ENCODE data around the gene ATP6V0E1.

ATP6V0E1 gene

DNA sequence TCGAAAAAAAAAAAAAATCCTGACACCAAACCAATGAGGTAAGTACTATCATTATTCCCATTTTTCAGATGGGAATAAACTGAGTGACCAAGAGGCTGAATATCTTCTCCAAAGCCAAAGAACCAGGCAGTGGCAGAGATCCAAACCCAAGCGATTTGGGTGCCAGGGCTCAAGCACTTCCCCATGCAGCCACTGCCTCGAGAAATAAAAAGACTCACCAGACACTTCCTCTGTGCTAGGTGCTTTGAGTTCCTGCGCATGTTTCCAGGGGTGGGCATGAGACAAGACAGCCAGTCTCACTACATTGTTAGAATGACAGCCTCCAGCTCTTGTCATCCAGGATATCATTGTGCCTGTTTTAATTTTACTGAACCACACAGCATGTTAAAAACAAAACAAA lies 26.6 kb upstream of the ATP6V0E1 start:
- DNase-seq (ENCODE audit: low read depth in 2 of 2) = no peak

DNA sequence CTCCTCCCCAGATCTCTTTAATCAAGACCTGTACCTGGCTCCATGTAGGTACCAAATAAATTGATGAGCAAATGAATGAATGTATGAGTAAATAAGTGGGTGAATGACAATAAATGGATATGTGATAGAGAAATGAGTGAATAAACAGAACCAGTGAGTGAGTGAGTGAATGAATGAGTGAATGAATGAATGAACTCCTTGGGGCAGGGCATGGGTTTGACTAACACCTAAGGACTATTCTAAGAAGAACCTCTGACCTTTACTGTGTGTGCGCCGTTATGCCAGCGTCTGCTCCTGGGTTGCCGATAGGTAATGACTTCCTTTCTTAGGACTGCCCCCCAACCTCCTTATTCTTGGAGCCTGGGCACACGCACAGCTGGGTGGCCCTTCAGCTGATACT lies 26.1 kb upstream of the ATP6V0E1 start:
- no peak for DNase-seq (ENCODE audit: low read depth in 2 of 2)

DNA sequence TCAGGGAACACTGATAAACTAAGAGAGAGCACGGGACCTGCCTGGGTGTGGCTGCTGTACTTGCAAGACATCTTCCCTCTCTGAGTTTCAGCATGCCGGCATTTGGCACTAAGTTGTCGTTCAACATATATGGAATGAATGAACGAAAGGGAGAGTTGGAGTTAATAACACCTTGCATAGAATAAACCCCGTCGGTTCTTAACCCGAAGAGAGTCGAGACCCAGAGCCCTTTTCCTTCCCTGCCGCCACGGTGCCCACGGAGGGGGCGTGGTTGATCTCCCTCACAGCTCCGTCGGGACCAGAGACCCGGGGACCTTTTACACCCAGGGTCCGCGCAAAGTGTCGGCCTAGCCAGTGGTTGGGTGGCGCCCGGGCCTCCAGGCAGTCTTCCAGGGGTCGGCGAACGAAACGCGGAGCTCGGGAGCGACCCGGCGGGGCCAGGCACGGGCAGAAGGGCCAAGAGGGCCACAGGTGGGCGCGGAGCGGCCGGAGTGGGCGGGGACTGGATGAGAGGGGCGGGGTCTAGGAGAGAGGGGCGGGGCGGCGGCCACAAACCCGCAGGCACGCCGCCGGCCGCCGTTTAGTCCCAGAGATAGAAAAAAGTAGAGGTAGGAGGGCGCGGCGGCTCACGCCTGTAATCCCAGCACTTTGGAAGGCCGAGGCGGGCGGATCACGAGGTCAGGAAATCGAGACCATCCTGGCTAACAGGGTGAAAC lies 25.1 kb upstream of the ATP6V0E1 start:
- peak; percentile 25 to 45 for DNase-seq (ENCODE audit: low read depth in 2 of 2)

DNA sequence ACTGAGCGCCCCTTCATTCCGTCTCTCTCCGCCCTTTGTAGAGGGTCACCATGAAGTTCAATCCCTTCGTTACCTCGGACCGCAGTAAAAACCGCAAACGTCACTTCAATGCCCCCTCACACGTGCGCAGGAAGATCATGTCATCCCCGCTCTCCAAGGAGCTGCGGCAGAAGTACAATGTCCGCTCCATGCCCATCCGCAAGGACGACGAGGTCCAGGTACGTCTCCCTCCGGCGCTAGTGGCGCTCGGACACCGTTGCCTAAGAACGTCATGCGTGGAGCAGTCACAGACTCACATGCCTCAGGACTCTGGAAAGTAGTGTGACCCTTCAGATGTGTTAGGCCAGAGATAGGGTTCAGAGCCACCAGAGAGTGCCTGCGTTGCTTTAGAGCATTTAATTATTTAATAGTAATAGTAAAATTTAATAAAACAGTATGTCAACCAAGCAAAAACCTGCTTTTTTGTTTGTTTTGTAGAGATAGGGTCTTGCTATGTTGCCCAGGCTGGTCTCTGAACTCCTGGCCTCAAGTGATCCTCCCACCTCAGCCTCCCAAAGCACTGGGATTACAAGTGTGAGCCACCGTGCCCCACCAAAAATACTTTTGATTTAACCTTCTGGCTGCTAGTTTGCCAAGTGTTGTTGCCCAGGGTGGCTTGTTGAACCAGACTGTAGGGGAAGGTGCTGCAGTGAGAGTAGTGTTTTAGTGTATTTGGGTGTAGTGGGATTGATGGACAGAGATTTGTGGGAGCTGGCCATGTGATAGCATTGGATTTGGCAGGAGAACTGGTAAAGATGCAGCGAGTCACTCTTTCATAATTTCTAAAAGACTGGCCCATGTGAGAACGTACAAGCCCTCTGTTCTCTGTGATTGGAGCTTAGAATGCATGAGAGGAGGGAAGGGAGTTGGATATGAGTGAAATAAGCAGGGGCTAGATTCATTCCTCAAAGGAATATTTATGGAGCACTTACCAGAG lies 23.5 kb upstream of the ATP6V0E1 start:
- DNase-seq (ENCODE audit: low read depth in 2 of 2) = no peak

DNA sequence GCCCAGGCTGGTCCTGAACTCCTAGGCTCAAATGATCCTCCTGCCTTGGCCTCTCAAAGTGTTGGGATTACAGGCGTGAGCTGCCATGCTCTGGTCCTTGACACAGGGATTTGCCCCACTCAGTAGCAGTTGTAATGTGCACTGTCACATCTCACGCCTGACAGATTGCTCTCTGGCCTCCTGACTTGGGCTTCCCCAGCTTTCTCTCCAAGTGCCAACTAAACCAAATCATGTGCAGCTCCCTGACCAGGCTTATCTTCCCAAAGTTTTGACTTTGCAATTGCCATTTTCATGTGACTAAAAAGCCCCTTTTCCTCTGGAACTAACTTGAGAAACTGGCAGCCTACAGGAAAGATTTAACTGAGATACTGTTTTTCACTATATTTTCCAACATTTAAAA lies 13.7 kb upstream of the ATP6V0E1 start:
- no peak for DNase-seq (ENCODE audit: low read depth in 2 of 2)

DNA sequence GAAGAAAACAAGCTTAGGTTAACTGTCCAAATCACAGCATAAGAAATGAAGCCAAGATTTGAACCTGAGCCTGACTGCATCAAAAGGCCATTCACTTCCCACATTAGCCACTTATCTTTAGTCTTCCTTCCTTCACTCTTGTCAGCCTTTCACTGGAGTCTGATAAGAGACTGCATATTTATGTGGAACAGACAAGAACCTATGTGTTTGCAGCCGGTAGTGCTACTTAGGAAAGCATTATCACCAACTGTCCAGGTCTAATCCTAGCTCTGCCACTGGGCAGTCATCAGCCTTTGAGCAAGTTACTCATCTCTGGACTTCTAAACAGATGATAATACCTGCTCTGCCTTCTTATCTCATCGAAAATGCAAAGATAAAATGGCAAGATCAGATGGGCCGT lies 12.1 kb upstream of the ATP6V0E1 start:
- DNase-seq (ENCODE audit: low read depth in 2 of 2) = no peak

DNA sequence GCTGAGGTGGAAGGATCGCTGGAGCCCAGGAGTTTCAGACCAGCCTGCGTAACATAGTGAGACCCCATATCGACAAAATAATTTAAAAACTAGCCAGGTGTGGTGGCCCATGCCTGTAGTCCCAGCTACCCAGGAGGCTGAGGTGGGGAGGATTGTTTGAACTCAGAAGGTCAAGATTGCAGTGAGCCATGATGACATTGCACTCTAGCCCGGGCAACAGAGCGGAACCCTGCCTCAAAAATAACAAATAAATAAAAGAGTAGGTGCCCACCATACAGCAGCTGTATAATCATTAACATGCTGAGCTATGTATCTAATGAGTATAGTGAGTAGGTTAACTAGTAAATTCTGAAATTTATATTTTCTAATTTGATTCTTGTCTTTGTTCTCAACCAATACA lies 11.0 kb upstream of the ATP6V0E1 start:
- DNase-seq (ENCODE audit: low read depth in 2 of 2) = no peak

DNA sequence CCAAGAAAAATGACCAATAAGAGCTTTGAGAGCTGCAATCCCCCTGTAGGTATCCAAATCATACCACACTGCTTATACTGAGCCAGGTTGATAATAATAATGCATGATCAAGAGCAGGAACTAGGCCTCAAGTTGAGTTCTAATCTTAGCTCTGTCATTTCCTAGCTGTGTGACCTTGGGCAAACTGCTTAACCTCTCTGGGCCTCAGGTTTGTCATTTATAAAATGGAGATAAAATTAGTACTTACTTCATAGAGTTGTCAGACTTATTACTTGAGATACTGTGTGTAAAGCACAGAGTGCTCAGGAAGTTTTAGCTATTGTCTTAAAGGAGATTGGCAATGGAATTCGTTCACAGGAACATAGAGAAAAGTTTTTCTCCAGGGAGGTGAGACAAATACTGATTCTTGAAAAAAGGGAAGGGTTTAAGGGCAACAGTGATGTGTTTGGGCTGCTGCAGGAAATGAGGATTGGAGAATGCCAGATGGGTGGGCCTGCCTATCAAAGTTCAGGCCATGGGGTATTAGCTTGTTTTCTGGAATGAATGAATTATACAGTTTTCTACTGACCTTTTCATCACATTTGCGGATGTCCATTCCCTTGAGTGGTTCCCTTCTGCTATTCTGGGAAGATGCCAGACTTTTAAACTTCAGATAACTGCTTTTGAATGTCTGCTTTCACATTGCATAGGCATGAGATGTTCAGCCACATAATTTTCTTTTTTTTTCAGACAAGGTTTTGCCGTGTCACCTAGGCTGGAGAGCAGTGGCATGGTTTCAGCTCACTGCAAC lies 10.2 kb upstream of the ATP6V0E1 start:
- no peak for DNase-seq (ENCODE audit: low read depth in 2 of 2)

DNA sequence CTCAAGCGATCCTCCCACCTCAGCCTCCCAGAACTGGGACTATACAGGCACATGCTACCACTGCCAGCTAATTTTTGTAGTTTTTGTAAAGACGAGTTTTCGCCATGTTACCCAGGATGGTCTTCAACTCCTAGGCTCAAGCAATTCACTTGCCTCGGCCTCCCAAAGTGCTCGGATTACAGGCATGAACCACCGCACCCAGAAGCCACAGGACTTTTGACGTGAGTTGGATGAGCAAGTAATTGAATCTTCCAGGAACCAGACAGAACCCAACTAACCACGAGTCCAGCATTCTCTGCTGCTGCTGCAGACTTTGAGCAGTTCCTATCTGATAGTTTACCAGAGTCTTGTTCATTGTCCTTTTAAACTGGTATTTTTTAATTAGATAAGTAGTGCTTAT lies 9.6 kb upstream of the ATP6V0E1 start:
- DNase-seq (ENCODE audit: low read depth in 2 of 2) = no peak

DNA sequence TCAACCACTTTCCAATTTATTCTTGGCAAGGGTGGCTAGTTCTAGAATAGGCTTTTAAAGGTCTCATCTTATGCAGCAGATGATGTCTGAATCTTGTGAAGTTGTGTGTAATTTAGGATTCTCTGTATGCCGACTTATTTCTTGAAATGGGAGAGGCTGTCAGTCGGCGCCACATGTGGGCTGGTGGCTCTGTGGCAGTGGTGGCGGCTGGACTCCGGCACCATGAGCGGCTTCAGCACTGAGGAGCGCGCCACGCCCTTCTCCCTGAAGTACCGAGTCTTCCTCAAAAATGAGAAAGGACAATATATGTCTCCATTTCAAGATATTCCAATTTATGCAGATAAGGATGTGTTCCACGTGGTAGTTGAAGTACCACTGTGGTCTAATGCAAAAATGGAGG lies 8.3 kb upstream of the ATP6V0E1 start:
- DNase-seq (ENCODE audit: low read depth in 2 of 2) = no peak

DNA sequence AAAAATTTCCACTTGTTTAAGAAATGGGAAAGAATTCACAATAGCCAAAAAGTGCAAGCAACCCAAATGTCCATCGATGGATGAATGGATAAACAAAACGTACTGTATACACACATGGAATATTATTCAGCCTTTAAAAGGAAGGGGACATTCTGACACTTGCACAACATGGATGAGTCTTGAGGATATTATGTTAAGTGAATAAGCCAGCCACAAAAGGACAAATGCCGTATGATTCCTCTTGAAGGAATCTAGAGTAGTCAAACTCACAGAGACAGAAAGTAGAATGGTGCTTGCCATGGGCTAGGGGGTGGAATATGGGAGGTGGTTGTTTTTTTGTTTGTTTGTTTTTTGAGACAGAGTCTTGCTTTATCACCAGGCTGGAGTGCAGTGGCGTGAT lies 3.8 kb upstream of the ATP6V0E1 start:
- no peak for DNase-seq (ENCODE audit: low read depth in 2 of 2)

DNA sequence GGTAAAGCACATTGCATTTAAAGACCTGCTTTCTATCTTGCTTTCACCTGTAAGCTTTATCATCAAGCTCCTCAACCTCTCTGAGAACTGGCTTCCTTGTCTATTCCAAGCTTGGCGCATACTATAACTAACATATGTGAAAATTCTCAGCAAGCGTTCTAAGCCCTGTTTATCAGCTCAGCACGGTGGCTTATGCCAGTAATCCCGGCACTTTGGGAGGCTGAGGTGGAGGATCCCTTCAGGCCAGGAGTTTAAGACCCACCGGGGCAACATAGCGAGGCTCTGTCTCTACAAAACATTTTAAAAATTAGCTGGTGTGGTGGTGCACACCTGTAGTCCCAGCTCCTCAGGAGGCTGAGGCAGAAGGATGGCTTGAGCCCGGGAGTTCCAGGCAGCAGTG lies 1.6 kb upstream of the ATP6V0E1 start:
- DNase-seq (ENCODE audit: low read depth in 2 of 2) = no peak

DNA sequence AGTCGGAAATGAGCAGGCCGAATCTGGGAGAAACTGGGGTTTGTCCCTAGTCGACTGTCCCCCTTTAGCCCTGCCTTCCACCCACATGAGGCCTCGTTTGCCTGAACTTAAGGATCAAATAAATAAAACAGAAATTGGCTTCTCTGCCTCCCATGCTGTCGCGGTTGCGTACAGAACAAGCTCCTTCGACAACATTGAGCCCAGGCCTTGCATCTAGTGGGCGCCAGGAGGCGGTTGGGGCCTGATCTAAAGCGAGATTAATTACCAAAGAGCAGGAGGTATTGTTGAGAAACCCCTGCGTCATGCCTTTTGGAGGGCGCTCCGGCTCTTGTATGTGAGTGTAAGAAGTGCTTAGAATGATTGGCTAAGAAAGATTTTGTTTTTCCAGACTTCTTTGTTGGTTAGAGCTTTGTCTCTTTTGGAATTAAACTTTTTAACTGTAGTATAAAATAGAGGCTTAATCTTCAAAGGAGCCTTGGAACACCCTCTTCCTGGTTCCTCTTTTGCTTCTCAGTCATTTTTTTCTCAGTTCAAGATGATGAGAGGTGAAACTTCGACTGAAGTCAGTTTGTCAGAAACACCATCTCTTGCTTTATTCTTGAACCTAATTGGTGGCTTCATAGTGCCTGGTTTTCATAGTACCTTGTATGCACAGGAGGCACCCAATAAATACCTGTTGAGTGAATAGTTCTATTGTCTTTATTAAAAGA lies 828 bp downstream of the ATP6V0E1 start:
- DNase-seq (ENCODE audit: low read depth in 2 of 2) = peak; percentile 63 to 66

DNA sequence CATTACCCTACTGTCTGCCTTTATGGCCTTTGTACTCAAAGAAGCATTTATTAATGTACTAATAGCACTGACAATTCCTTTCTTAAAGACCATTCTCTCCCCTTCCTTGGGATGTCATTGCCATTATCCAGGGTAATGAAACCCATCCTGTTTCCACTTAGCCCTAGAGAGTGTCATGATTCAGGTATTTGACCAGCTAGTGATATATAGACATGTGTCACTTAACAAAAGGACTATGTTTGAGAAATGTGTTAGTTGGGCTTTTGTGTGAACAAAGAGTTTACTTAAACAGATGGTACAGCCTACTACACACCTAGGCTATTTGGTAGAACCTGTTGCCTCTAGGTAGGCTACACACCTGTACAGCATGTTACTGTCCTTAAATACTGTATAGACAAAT lies 2.0 kb downstream of the ATP6V0E1 start:
- DNase-seq (ENCODE audit: low read depth in 2 of 2) = no peak

DNA sequence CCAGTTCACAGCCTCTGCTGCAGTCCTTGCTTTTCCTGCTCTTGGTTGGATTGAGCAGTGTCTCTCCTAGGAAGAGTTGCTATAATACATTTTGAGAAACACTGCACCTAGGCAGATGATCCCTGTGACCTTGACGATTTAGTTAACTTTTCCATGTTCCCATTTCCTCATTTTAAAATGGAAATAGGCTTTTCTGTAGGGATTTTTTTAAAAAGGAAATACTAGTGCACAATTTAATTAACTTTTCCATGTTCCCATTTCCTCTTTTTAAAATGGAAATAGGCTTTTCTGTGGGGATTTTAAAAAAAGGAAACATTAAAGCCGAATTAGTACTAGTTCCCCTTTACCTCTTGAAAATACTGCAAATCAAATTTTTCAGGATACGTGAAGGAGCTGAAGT lies 4.7 kb downstream of the ATP6V0E1 start:
- DNase-seq (ENCODE audit: low read depth in 2 of 2) = no peak

DNA sequence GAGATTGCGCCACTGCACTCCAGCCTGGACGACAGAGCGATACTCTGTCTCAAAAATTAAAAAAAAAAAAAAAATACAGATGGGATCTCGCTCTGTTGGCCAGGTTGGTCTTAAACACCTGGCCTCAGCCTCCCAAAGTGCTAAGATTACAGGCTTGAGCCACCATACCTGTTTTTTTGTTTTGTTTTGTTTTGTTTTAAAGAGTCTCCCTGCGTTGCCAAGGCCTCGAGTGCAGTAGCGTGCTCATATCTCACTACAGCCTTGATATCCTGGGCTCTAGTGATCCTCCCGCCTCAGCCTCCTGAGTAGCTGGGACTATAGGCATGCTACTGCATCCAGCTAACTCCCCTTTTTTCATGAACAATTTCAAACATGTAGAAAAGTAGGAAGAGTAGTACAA lies 7.2 kb downstream of the ATP6V0E1 start:
- DNase-seq (ENCODE audit: low read depth in 2 of 2) = no peak

DNA sequence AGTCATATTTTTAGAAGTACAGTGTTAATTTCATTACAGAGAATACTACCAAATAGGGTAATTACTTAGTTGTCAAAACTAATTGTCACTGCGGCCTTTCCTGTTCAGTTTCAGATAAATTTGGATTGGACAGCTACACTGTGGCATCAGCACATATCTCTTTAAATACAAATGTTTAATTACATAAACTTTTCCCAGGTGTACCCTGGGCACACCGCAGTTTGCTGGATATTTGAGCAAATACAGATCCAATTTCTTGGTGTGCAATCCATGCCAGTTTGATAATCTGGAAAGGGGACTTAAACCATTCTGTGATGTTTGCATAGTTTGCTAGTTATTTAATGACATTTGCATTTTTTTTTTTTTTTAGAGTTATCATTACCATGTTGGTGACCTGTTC lies 10.8 kb downstream of the ATP6V0E1 start:
- no peak for DNase-seq (ENCODE audit: low read depth in 2 of 2)

DNA sequence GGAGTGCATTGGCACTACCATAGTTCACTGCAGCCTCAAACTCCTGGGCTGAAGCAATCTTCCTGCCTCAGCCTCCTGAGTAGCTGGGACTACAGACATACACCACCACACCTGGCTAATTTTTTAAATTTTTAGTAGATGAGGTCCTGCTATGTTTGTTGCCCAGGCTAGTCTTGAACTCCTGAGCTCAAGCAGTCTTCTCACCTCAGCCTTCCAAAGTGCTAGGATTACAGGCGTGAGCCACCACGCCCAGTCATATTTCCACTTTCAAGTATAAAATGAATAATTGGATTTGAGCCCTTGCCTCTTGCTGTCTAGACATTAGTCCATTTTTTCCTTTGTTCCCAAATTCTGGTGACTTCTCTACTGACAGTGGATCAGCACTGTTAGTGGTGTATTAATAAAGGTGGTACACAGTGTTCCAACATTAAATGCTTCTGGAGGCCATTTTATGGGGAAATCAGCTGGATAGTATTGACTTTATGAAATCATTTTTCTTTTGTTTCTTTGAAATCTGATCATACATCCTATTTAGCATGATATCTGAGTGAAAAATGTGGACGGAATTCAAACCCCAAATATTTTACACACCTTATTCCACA lies 15.9 kb downstream of the ATP6V0E1 start:
- no peak for DNase-seq (ENCODE audit: low read depth in 2 of 2)

DNA sequence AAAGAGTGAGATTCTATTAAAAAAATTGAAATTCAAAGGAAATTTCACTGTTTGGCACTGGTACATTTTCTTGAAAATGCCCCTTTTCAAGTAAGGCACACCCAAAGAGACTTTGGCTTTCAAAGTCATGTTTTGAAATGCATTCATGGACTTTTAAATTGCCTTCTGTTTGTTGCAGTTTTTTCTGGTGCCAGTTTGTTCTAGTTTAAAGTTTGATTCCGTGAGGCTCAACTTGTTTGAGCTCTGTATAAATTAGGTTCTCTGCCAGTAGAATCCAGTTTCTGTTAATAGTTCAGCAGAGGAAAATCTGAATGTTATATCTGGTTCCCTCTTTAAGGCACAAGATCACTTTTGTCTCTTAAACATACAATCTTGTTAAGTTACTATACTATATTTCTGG lies 16.4 kb downstream of the ATP6V0E1 start:
- no peak for DNase-seq (ENCODE audit: low read depth in 2 of 2)

DNA sequence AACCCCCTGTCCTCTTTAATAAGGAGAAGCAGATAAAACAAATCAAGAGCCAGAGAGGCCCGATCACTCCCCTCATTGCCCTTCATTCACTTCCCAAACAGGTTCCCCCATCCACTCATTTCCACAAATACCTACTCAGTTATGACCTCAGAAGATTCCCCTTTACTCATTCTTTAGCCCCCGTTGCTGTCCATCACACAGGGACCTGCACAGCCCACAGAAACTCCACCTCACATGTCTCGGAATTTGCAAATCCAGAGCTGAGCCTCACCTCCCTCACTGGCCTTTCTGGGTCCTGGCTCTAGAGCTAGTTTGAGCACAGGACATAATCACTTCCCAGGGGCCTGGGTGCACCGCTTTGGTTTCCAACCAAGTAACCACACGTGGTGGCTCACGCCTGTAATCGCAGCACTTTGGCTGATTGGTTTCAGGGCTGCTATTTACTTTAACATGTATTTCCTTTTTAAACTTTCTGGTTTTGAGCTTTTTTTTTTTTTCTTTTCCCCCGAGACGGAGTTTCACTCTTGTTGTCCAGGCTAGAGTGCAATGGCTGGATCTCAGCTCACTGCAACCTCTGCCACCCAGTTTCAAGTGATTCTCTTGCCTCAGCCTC lies 17.8 kb downstream of the ATP6V0E1 start:
- DNase-seq (ENCODE audit: low read depth in 2 of 2) = peak in 1 of 2 donors; percentile 21

DNA sequence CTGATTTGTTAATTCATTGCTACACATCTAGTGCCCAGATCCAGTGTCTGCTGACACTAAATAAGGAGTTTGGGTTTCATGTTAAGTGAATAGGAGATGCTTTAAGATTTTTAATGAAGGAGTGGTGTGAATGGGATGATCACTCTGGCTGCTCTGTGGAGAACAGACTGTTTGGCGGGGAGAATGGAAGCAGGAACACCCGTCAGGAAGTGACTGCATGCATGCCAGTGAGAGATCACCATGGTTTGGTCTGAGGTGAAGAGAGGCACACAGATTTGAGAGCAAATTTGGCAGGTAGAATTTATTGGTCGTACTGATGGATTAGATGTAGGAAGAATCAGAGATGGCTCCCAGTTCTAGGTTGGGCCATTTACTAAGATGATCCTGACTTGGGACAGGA lies 19.8 kb downstream of the ATP6V0E1 start:
- no peak for DNase-seq (ENCODE audit: low read depth in 2 of 2)

All from stimulated activated CD8-positive, alpha-beta memory T cell treated with anti-CD3 and anti-CD28 coated beads, Interleukin-15, amount 100 ng/mL, for 48 hours (primary cell).